GM19240 (cell line): ENCODE measurements around the gene ZNF740.
"Not testable (repeated sequence)": the region's sequence is repeated elsewhere in the genome, so short reads cannot be mapped to it uniquely, and the experiment has no call there.

Source experiments
- DNase-seq: peaks from one replicate; pipeline ENCODE4 v3.0.0; 2011; ENCODE audit warnings: low spot score; ENCODE audit not compliant: insufficient read length

The ZNF740 gene

GRCh38 chr12:53173085-53173715 is 7.3 kb upstream of the ZNF740 start:
- DNase-seq, result no peak

- no peak for DNase-seq
Measured at GRCh38 chr12:53174881-53175491, 5.5 kb upstream of the ZNF740 start.

- DNase-seq, result no peak
Measured at GRCh38 chr12:53176750-53177149, 3.8 kb upstream of the ZNF740 start.

- not testable (repeated sequence) for DNase-seq
Measured at GRCh38 chr12:53177447-53177846, 3.1 kb upstream of the ZNF740 start.

GRCh38 chr12:53178803-53179202 is 1.7 kb upstream of the ZNF740 start:
- DNase-seq, result not testable (repeated sequence)

- no peak for DNase-seq
Measured at GRCh38 chr12:53179687-53180219, 769 bp upstream of the ZNF740 start.

- DNase-seq, result peak; percentile 81
Measured at GRCh38 chr12:53180931-53181645, 566 bp downstream of the ZNF740 start.

- DNase-seq, result no peak
Measured at GRCh38 chr12:53181935-53182334, 1.4 kb downstream of the ZNF740 start.

GRCh38 chr12:53182903-53183302 is 2.4 kb downstream of the ZNF740 start:
- DNase-seq, result no peak

GRCh38 chr12:53184828-53185227 is 4.3 kb downstream of the ZNF740 start:
- DNase-seq, result no peak

GRCh38 chr12:53185582-53186153 is 5.1 kb downstream of the ZNF740 start:
- no peak for DNase-seq

GRCh38 chr12:53186745-53187144 is 6.2 kb downstream of the ZNF740 start:
- DNase-seq, result no peak

GRCh38 chr12:53187145-53187899 is 6.8 kb downstream of the ZNF740 start:
- no peak for DNase-seq

- DNase-seq, result no peak
Measured at GRCh38 chr12:53190108-53190729, 9.7 kb downstream of the ZNF740 start.

GRCh38 chr12:53191096-53191884 is 10.8 kb downstream of the ZNF740 start:
- DNase-seq, result no peak

GRCh38 chr12:53191885-53192530 is 11.5 kb downstream of the ZNF740 start:
- no peak for DNase-seq

- DNase-seq, result no peak
Measured at GRCh38 chr12:53192531-53193021, 12.1 kb downstream of the ZNF740 start.

- no peak for DNase-seq
Measured at GRCh38 chr12:53193040-53193439, 12.5 kb downstream of the ZNF740 start.

GRCh38 chr12:53193985-53194716 is 13.6 kb downstream of the ZNF740 start:
- DNase-seq, result no peak
